NOMO-1 (cell line): Measurements from ENCODE around the gene MOB3B.
"Not testable (repeated sequence)": the region's sequence is repeated elsewhere in the genome, so short reads cannot be mapped to it uniquely, and the experiment has no call there.

Source experiments
- DNase-seq, 2 experiments: peaks; one replicate each; lab custom pipeline; 2025; ENCODE audit not compliant: unreplicated experiment in 2 of 2; lab: John Stamatoyannopoulos, UW

The MOB3B gene

DNA sequence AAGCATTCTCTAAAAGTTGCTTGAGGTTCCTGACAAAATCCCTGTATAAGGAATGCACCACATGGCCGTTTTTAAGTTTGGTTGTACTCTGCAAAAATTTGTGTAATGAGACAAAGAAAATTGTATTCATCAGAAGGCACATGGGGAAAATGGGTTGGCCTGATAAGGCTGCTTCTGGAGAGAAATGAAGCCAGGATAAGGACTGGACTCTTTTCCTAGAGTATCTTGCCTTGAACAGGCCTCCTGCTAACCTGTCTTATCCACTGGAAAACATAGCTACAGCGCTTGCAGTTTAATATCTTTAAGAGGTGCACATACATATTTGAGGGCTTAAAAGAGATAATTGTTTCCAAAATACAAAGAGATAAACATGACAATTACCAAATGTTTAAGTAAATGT lies 46.9 kb downstream of the MOB3B start:
- no peak for DNase-seq

DNA sequence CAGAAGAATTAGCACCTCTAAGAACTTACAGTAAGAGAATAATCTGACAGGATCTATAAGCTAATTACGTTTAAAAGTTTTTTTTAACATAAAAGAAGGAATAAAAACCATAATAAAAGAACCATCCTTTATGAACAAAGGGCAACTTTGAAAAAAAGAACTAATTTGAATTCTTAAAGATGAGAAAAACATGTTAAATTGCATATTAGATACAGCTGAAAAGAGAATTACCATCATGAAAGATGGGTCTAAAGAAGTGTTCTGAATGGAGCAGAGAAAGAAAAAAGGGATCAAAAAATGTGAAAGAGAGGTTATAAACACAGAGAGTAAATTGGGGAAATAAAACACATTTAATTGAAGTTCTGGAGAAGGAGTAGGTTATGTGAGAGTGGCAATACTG lies 51.3 kb downstream of the MOB3B start:
- no peak for DNase-seq

DNA sequence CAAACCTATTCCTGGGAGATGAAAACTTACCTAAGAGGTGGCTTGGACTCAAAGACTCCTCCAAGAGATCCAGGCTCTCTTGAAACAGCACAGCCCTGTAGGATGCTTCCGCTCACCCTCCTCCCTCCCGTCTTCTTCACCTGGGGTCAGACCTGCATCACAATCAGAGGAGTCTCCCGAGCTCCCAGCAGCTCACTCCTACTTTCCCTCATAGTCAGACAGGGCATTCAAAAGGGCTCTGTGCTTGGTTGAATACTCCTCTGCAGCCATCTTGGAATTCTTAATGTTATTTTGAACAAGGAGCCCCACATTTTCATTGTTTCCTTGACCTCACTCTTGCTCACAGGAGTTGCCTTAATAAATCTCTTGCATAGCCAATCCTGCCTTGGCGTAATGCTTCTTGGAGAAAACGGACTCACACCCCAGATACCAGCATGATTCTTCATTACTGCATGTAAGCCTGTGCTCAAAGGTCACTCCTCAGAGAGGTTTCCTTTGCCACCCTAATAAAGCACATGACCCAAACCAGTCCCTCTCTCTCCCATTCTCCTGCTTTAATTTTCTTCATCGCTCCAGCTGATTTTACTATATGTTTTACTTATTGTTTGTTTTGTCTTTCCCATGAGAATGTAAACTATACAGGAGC lies 52.6 kb downstream of the MOB3B start:
- DNase-seq = no peak

DNA sequence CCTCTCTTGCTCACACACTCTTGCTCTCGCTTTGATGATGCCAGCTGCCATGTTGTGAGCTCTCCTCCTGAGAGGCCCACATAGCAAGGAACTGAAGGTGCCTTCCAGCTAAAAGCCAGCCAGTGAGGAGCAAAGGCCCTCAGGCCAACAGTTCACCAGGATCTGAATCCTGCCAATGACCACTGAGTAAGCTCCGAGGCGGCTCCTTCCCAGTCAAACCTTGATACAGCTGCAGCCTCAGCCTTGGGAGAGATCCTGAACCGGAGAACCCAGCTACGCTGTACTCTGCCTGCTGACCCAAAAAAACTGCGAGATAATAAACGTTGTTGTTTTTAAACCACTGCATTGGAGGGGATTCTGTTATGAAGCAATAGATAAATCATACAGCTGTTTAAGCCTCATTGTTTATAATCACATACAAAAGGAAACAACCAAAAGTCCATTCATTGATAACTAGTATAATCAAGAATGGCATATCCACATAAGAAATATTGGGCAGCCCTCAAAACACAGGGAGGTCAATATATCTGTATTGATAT lies 54.5 kb downstream of the MOB3B start:
- no peak for DNase-seq

DNA sequence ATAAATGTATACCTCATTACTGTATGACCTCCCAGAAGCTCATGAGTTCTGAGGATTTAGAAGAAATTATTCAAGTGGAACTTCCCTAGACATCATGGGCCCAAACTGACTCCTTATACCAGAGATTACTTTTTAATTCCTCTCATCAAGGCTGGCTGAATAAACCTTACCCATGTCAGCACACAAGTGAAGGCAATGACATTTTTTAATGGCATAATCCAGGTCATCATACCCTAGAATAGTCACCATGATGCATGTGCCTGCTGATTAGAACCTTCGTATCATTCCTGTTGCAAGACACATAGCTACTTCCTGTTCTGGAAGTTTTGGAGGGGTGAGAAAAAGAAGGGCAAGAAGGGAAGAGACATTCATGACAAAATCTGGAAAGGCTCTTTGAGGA lies 55.3 kb downstream of the MOB3B start:
- DNase-seq = no peak

DNA sequence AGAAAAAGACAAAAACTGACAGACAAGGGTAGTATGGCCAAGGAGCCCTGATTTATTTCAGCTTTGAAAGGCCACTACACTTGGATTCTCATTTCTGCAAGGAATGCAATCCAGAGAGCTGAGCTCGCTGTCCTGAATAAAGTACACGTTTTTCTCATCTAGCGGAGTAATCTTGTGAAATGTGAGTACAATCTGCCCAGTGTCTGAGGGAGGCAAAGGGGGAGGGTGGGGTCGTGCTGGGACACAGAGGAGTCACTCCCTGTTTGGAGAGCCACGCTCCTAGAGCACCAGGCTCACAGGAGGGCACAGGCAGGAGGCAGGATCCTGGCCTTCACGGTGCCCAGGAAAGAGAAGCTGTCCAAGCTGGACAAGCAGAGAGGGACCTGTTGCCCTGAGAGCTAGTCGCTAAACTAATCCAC lies 56.5 kb downstream of the MOB3B start:
- no peak for DNase-seq

DNA sequence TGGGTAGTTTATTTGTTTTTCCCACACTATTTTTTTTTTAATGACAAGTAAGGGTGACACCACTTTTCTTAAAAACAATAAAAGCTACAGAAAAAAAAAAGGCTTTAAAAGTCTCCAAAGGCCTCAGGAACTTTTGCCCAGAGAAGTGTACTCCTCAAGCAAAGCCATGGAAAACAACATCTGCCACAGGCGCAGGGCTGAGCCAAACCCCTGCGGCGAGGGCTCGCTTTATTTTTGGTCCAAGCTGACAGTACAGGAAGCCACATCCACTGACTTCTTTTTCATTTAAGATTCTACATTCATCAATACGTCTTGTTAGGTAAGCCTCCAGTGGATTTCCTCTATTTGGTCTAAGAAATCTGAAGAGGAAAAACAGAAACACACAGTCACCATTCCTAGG lies 57.4 kb downstream of the MOB3B start:
- no peak for DNase-seq

DNA sequence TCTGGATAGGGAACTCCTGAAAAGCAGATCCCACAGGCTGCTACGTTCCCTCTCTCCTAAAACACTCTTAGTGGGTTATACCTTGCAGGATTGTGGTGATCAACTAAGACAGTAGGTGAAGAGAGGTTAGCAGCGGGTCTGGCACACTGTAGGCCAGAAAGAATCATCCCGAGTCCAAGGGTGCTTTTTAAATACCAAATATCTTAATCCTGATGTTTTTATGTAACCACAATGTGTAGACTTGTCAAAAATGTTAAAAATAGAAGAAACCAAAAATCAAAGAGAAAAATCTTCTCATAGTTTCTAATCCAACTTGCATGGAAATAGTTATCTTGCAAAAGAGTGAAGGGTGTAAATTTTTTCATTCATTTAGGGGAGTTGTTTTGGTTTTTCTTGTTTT lies 57.8 kb downstream of the MOB3B start:
- no peak for DNase-seq

DNA sequence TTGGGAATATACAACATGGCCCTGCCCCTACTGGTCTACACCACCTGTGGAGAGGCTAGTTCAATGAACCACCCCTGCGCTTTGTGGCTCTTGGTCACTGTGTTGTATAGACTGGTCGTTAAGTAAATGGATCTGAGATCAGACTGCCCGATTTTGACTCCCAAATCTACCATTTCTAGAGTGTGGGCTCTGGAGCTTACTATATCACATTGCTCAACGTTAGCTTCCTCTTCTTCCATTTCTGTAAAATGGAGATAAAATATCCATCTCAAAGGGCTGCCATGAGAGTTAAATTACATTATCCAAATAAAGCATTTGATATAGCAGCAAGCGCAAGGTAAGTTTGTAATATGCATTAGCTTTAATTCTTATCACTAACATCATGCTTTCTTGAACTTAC lies 58.2 kb downstream of the MOB3B start:
- no peak for DNase-seq

DNA sequence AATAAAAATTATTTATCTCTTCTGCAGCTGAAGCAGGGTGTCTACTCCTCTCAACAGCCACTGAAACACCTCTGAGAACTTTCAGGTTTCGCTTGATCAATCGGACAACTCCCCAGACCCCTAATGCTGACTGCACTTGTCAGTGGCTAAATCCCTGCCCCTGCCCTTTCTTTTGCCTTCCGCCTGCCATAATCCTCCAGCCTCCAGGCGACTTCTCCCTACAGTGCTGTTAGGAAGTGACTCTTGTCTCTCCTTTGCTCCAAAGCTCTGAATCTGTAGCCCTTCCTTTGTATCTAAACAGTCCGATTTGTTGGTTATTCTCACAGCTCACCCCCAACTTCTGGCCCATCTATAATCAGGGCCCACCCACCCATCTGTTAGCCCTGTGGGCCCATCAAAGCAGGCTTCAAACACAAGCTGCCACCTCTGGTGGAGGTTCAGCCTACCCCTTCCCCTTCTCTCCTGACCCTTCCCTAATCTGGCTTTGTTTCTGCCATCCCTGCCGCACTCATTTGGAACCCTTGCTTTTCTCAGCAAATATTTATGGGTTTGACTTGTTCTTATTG lies 59.2 kb downstream of the MOB3B start:
- no peak for DNase-seq

DNA sequence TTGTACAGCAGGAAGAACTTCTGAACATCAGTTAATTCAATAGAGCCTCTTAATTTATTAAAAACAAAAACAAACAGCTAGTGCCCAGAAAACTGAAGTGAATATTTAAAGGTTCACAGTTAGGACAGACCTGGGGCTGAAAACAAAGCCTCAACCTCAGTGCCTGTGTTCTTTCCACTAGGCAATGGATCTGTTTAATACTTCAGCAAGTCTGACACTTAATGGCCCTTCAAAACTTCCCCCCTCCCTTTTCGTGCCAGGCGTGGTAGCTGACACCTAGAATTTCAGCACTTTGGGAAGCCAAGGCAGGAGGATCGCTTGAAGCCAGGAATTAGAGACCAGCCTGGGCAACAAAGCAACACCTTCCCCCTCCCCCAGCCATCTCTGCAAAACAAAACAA lies 60.1 kb downstream of the MOB3B start:
- no peak for DNase-seq

DNA sequence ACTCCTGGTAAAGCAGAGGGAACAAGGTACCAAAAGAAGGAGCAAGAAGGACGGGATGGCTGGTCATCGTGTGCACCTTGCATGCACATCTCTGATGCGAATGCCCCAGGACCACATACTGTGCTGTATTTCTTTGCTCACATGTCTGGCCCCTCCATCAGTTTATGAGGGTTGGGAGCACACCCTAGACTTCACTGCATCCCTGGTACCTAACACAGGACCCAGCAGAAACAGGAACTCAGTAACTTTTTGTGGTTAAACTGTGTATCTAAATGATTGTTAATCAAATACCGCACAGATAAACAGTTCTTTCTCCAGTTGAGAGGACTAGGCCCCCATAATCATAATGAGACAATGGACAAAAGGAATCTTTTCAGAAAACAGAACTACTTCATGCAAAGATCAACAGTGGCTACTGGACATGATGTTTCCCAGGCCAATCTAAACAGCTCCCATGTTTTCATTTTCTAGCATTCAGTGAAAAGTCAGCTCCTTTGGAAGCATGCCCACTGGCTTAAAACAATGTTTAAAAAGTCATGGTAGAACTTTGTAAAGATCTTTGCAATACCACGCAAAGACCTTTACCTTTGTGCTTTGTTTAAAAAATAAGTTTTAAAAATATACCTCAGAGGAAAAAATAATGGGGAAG lies 61.0 kb downstream of the MOB3B start:
- no peak for DNase-seq

DNA sequence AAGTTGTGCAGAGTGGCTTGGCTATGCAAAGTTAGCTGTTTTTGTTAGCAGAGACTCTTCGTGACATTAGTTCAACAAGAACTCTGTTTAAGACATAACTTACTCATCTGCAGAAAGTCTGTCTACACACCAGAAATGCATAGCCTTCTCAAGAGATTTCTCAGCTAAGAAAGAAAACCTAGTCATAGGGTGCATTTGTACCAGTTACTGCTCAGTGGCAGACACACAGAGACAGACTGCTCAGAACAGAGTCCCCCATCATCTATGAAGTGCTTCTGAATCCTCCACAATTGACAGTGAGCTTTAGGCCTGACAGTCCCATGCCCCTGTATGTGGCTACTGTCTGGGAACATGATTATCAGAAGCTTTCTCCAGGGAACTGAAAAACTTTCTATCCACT lies 61.6 kb downstream of the MOB3B start:
- no peak for DNase-seq

DNA sequence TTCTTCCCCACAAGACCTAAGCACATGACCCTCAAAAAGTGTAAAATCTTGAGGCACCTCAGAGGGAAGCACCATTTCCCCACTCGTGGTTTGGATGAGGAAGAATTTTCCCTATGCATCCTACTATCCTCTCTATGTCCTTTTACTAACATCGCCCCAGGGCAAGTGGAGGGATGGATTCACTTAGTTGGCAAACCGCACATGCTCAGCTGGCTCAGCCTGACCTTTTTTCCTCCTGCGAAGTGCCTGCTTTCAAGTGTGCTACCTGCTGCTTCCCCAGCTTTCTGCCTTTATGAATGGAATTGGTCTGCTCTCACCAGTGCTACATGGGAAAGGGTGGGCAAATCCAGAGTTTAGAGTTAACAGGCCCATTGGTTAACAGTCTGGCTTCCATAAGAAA lies 62.1 kb downstream of the MOB3B start:
- DNase-seq = no peak

DNA sequence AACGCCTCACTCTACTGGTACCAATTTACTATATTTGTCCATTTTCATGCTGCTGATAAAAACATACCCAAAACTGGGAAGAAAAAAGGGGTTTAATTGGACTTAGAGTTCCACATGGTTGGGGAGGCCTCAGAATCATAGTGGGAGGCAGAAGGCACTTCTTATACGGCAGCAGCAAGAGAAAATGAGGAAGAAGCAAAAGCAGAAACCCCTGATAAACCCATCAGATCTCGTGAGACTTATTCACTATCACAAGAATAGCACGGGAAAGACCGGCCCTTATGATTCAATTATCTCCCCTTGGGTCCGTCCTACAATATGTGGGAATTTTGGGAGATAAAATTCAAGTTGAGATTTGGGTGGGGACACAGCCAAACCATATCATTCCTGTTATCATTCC lies 63.1 kb downstream of the MOB3B start:
- not testable (repeated sequence) for DNase-seq

DNA sequence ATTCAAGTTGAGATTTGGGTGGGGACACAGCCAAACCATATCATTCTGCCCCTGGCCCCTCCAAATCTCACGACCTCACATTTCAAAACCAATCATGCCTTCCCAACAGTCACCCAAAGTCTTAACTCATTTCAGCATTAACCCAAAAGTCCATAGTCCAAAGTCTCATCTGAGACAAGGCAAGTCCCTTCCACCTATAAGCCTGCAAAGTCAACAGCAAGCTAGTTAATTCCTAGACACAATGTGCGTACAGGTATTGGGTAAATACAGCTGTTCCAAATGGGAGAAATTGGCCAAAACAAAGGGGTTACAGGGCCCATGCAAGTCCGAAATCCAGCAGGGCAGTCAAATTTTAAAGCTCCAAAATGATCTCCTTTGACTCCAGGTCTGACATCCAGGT lies 64.7 kb downstream of the MOB3B start:
- not testable (repeated sequence) for DNase-seq

DNA sequence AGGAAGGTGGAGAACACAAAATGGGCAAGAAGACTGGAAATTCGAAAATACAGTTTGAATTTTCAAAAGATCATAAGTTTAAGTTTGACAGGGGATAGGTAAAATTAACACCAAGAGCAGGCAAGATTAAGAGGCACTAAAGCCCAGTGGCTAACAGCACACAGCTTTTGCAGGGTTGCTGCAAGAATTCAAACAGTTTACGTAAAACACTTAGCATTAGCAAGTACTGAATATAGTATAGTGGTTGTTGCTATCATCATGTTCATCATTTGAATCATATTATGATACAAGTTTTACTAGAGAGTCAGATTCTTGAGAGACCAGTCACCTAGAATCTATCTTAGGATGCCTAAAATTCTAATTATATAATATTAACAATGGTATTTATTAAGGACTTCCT lies 66.8 kb downstream of the MOB3B start:
- DNase-seq = no peak

DNA sequence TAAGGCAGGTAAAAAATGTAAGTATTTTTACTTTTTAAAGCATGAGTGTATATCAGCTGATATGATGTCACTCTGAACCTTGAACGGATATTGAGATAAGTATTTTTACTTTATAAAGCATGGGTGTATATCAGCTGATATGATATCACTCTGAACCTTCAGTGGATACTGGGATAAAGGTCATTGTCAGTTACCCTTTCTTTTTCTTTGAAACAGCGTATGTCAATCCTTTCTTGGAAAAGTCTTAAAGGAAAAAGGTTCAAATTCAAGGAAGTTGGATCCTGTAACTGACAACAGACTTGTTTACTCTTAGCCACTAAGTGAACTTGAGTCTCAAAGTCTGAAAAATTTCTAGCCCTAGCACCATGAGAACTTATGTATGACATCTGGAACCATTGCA lies 67.2 kb downstream of the MOB3B start:
- no peak for DNase-seq

DNA sequence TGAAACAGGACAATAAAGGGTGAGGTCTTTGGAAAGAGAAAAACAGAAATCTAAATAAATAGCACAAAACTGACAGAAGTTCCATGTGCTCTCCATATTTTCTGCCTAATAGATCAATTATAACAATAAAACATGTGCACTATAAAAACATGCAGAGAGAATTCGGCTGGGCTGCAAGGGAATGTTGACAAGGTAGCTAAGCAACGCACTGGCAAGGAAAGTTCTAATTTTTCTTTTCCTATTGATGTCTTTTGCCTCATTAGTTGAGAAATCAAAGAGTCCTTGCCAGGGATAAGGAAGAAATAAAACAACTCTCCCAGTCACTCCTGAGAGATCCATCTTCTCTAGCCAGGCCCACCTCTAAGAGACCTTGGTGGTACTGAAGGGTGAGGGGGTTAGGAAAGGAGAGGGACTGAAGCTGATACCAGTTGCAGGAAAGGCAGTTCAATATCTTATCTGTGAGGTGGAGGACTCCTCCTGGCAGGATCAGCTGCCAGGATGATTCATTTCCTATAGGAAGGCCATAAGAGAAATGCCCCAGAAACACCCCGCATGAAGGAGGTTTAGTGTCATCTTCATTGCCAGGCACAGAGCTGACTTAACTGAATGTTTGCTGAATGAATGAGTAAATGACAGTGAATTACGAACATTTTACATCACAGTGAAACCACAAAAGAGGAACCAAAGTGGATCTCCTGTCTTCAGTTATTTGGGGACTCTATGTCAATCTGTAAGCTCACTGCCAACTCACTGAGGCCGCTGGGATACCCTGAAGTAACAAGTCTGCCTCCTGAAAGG lies 69.2 kb downstream of the MOB3B start:
- no peak for DNase-seq

DNA sequence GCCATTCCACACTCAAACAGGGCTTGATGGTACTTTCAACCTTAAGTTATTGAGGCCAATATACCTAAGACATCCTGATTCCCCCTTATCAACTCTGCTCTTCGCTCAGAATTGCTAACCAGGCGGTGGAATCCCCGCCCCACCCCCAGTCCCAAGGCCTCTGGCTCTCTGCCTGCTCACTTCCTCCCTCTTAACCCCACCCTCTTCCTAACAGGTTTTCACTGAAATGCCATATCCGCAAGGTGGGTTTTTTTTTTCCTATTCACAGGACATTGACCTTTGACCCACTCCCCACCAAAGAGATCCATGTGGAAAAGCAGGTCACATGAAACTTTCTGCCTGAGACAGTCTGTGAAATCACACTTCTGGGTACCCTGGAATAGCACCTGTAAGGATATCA lies 72.2 kb downstream of the MOB3B start:
- no peak for DNase-seq

DNA sequence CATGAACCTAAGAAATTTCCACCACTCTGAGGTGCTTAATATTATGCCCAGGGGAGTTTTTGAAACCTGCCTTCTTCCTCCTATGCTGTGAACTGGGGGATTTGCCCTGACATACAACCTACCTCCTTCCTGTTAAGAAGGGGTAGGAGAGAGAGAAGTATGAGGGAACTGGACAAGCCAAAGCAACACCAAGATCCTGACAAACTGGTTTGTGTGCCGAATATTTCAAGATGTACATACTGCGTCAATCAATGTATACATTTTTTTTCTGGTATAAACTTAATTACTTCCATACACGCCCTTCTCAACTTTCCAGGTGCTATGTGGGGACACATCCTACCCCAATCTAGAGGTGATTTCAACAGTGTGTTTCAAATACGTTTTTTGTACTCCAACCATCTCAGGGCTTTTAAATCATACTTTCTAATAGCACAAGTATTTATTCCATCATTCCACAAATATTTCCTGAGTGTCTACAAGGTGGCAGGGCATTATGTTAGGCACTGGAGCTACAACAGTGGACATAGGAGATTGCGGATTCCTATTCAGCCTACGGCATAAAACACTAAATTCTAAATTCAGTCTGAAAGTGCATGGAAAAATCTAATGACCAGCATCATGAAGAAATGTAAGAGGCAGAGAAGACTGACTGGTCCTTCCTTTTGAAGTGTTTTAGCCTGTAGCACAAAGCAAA lies 75.6 kb downstream of the MOB3B start:
- no peak for DNase-seq
